Cardiac muscle cell (in vitro differentiated cells and primary cell): ENCODE results near the gene ASB1. TPM values are rescaled to one million over a fixed set of nuclear protein-coding genes. Genes with fewer than 3 reads are reported as not detected.

Experiments
- DNase-seq, 2 donors: peaks; one replicate each; pipeline versions ENCODE4 v3.0.0 to v3.0.0-alpha.2; 2010 to 2017; ENCODE audit warnings: low read depth in 1 of 2, low spot score in 1 of 2
- H3K27ac ChIP-seq: fragments of 200-600 bp; sonication (generic); 2 replicates; pipeline ENCODE4 v1.5.1; 2016
- H3K27me3 ChIP-seq: fragments of 200-600 bp; sonication (generic); 2 replicates; pipeline ENCODE4 v1.6.0; 2016; ENCODE audit warnings: control low read depth
- H3K36me3 ChIP-seq: fragments of 200-600 bp; sonication (generic); 2 replicates; pipeline ENCODE4 v1.5.1; 2016; ENCODE audit warnings: control low read depth
- H3K4me1 ChIP-seq: fragments of 200-600 bp; sonication (generic); 2 replicates; pipeline ENCODE4 v1.8.1; 2017; ENCODE audit warnings: low read depth, mild to moderate bottlenecking, mixed run types
- H3K4me3 ChIP-seq: fragments of 200-600 bp; sonication (generic); 2 replicates; pipeline ENCODE4 v1.5.1; 2016; ENCODE audit warnings: mild to moderate bottlenecking
- H3K9me3 ChIP-seq: fragments of 200-600 bp; sonication (generic); 2 replicates; pipeline ENCODE4 v1.5.1; 2017; ENCODE audit warnings: low read depth, mild to moderate bottlenecking, control low read depth
- CTCF ChIP-seq: IDR thresholded peaks from 2 replicates; pipeline ENCODE4 v1.5.1; 2012; ENCODE audit warnings: low read depth, mild to moderate bottlenecking, low read length
- polyA plus RNA-seq: library from polyadenylated mRNA; unstranded; fragments of >200 nt; fragmentation: Nextera tagmentation; extraction: Ambion mirVana; gene quantifications from 2 replicates; pipeline ENCODE4 v1.2.1, GENCODE V29; 2016
- total RNA-seq: library from RNA; depleted of rRNA; stranded (reverse); fragments of >200 nt; gene quantifications from 2 replicates; pipeline ENCODE4 v1.2.3, GENCODE V29; 2016

The ASB1 gene
- total and polyA plus RNA-seq, 2 experiments from 2014 or later: 16.7 TPM

- Histone ChIP-seq H3K27ac (no peak overlapping the region), H3K9me3 (no peaks in the 10 kb centered on the region), H3K4me1 (no peaks in the 10 kb centered on the region), H3K27me3 (no peaks in the 10 kb centered on the region), H3K36me3 (no peaks in the 10 kb centered on the region), H3K4me3 (no peak overlapping the region)
- no peak for TF ChIP-seq CTCF
- DNase-seq: no peak
Measured at GRCh38 chr2:238381341-238382115, 45.2 kb upstream of the ASB1 start.

- peak in 1 of 2 donors; percentile 76 for DNase-seq
- H3K4me1 ChIP-seq: no peaks in the 10 kb centered on the region
- H3K27me3 ChIP-seq: no peaks in the 10 kb centered on the region
- no peaks in the 10 kb centered on the region for H3K36me3 ChIP-seq
- TF ChIP-seq CTCF: no peak
- no peak overlapping the region for H3K4me3 ChIP-seq
- no peak overlapping the region for H3K27ac ChIP-seq
- no peaks in the 10 kb centered on the region for H3K9me3 ChIP-seq
Measured at GRCh38 chr2:238382381-238382781, 44.3 kb upstream of the ASB1 start.

GRCh38 chr2:238383135-238383534 lies 43.6 kb upstream of the ASB1 start:
- no peak for TF ChIP-seq CTCF
- Histone ChIP-seq H3K4me1 (no peaks in the 10 kb centered on the region), H3K9me3 (no peaks in the 10 kb centered on the region), H3K27ac (no peak overlapping the region), H3K36me3 (no peaks in the 10 kb centered on the region), H3K4me3 (no peak overlapping the region), H3K27me3 (no peaks in the 10 kb centered on the region)
- DNase-seq: no peak

- no peaks in the 10 kb centered on the region for H3K9me3 ChIP-seq
- H3K36me3 ChIP-seq: no peaks in the 10 kb centered on the region
- no peaks in the 10 kb centered on the region for H3K4me1 ChIP-seq
- DNase-seq: no peak
- no peak overlapping the region for H3K27ac ChIP-seq
- no peak overlapping the region for H3K4me3 ChIP-seq
- no peaks in the 10 kb centered on the region for H3K27me3 ChIP-seq
- no peak for TF ChIP-seq CTCF
Measured at GRCh38 chr2:238383743-238384380, 42.9 kb upstream of the ASB1 start.

GRCh38 chr2:238387332-238387731 lies 39.4 kb upstream of the ASB1 start:
- peak in 1 of 2 donors; percentile 78 for DNase-seq
- no peak for TF ChIP-seq CTCF
- no peaks in the 10 kb centered on the region for H3K27me3 ChIP-seq
- no peaks in the 10 kb centered on the region for H3K9me3 ChIP-seq
- H3K4me3 ChIP-seq: no peak overlapping the region
- peaks cover 3% of the 10 kb centered on the region for H3K4me1 ChIP-seq
- no peak overlapping the region for H3K27ac ChIP-seq
- no peaks in the 10 kb centered on the region for H3K36me3 ChIP-seq
